Adipocyte (in vitro differentiated cells): Measurements from ENCODE around the gene NAMPT.
A peak's percentile ranks its signal among the peaks of the same experiment; 100 is the strongest.
"Not testable (repeated sequence)": the region's sequence is repeated elsewhere in the genome, so short reads cannot be mapped to it uniquely, and the experiment has no call there.

Experiments
- DNase-seq: peaks from one replicate; pipeline ENCODE4 v3.0.0-alpha.2; 2015; ENCODE audit warnings: low read depth
- H3K27me3 ChIP-seq: replicated peaks from 2 replicates; pipeline ENCODE4 v1.7.0; 2013; ENCODE audit warnings: mild to moderate bottlenecking, low read length, moderate library complexity; ENCODE audit not compliant: control insufficient read depth, insufficient read depth
- H3K36me3 ChIP-seq: 2 replicates; pipeline ENCODE4 v1.7.0; 2013; ENCODE audit warnings: low read length, mild to moderate bottlenecking, moderate library complexity; ENCODE audit not compliant: control insufficient read depth, insufficient read depth, severe bottlenecking
- H3K4me1 ChIP-seq: 2 replicates; pipeline ENCODE4 v1.7.0; 2013; ENCODE audit warnings: mild to moderate bottlenecking, low read length, moderate library complexity; ENCODE audit not compliant: control insufficient read depth, insufficient read depth
- H3K4me3 ChIP-seq: 2 replicates; pipeline ENCODE4 v1.7.0; 2013; ENCODE audit warnings: mild to moderate bottlenecking, low read length, moderate library complexity
- H3K9ac ChIP-seq: 2 replicates; pipeline ENCODE4 v1.7.0; 2013; ENCODE audit warnings: mild to moderate bottlenecking, low read length, moderate library complexity
- H3K9me3 ChIP-seq: 2 replicates; pipeline ENCODE4 v1.7.0; 2013; ENCODE audit warnings: mild to moderate bottlenecking, low read length, moderate library complexity; ENCODE audit not compliant: control insufficient read depth

The NAMPT gene

GRCh38 chr7:106298155-106298554 lies 13.4 kb upstream of the NAMPT start:
- peaks cover 12% of the 10 kb centered on the region for H3K9me3 ChIP-seq
- not testable (repeated sequence) for H3K9ac ChIP-seq, H3K36me3 ChIP-seq, DNase-seq, H3K4me1 ChIP-seq, H3K4me3 ChIP-seq, H3K27me3 ChIP-seq

- no peaks in the 10 kb centered on the region for H3K9me3 ChIP-seq
- H3K27me3 ChIP-seq: no peaks in the 10 kb centered on the region
These were observed 9.6 kb upstream of the NAMPT start for GRCh38 chr7:106294334-106294733.

GRCh38 chr7:106291247-106291646 lies 6.5 kb upstream of the NAMPT start:
- no peaks in the 10 kb centered on the region for H3K4me1 ChIP-seq
- H3K27me3 ChIP-seq: no peaks in the 10 kb centered on the region

More at GRCh38 chr7:106294334-106294733, 9.6 kb upstream of the NAMPT start:
- Histone ChIP-seq H3K4me3 (no peak overlapping the region), H3K9ac (no peak overlapping the region), H3K4me1 (no peaks in the 10 kb centered on the region), H3K36me3 (no peaks in the 10 kb centered on the region)
- no peak for DNase-seq

GRCh38 chr7:106290319-106290718 lies 5.5 kb upstream of the NAMPT start:
- H3K9ac ChIP-seq: no peak overlapping the region
- H3K4me3 ChIP-seq: no peak overlapping the region
- no peak for DNase-seq
- no peaks in the 10 kb centered on the region for H3K9me3 ChIP-seq
- H3K36me3 ChIP-seq: no peaks in the 10 kb centered on the region
- no peaks in the 10 kb centered on the region for H3K27me3 ChIP-seq
- H3K4me1 ChIP-seq: peaks cover 8% of the 10 kb centered on the region

More at GRCh38 chr7:106291247-106291646, 6.5 kb upstream of the NAMPT start:
- no peaks in the 10 kb centered on the region for H3K9me3 ChIP-seq
- DNase-seq: no peak
- no peaks in the 10 kb centered on the region for H3K36me3 ChIP-seq
- no peak overlapping the region for H3K9ac ChIP-seq
- no peak overlapping the region for H3K4me3 ChIP-seq

- DNase-seq: peak; percentile 33
- H3K9ac ChIP-seq: no peak overlapping the region
- no peaks in the 10 kb centered on the region for H3K36me3 ChIP-seq
- H3K9me3 ChIP-seq: no peaks in the 10 kb centered on the region
- H3K4me1 ChIP-seq: peaks cover 8% of the 10 kb centered on the region
- no peak overlapping the region for H3K4me3 ChIP-seq
- H3K27me3 ChIP-seq: no peaks in the 10 kb centered on the region
These were observed 5.1 kb upstream of the NAMPT start for GRCh38 chr7:106289848-106290247.

GRCh38 chr7:106288263-106288662 lies 3.5 kb upstream of the NAMPT start:
- Histone ChIP-seq H3K9ac (no peak overlapping the region), H3K36me3 (no peaks in the 10 kb centered on the region), H3K9me3 (no peaks in the 10 kb centered on the region), H3K4me3 (no peak overlapping the region), H3K27me3 (no peaks in the 10 kb centered on the region), H3K4me1 (peaks cover 8% of the 10 kb centered on the region)
- DNase-seq: no peak

- Histone ChIP-seq H3K4me1 (peaks cover 8% of the 10 kb centered on the region), H3K9ac (no peak overlapping the region), H3K9me3 (no peaks in the 10 kb centered on the region), H3K36me3 (no peaks in the 10 kb centered on the region), H3K27me3 (no peaks in the 10 kb centered on the region), H3K4me3 (no peak overlapping the region)
- no peak for DNase-seq
These were observed 3.0 kb upstream of the NAMPT start for GRCh38 chr7:106287786-106288185.

GRCh38 chr7:106285855-106286492 lies 1.2 kb upstream of the NAMPT start:
- peak; percentile 45 for DNase-seq
- no peaks in the 10 kb centered on the region for H3K27me3 ChIP-seq

GRCh38 chr7:106285051-106285854 lies 470 bp upstream of the NAMPT start:
- DNase-seq: peak; percentile 97
- Histone ChIP-seq H3K36me3 (no peaks in the 10 kb centered on the region), H3K9ac (peak overlapping the region; percentile 95)

More at GRCh38 chr7:106285855-106286492, 1.2 kb upstream of the NAMPT start:
- Histone ChIP-seq H3K9ac (peak overlapping the region; percentile 95), H3K4me3 (peak overlapping the region; percentile 90), H3K36me3 (no peaks in the 10 kb centered on the region), H3K9me3 (no peaks in the 10 kb centered on the region), H3K4me1 (peaks cover 16% of the 10 kb centered on the region)

GRCh38 chr7:106283831-106284713 lies 711 bp downstream of the NAMPT start:
- peaks cover 16% of the 10 kb centered on the region for H3K4me1 ChIP-seq
- peak overlapping the region; percentile 91 for H3K4me3 ChIP-seq
- peaks cover 9% of the 10 kb centered on the region for H3K36me3 ChIP-seq
- H3K27me3 ChIP-seq: no peaks in the 10 kb centered on the region
- peak overlapping the region; percentile 90 for H3K9ac ChIP-seq
- no peaks in the 10 kb centered on the region for H3K9me3 ChIP-seq
- DNase-seq: peak; percentile 69

More at GRCh38 chr7:106285051-106285854, 470 bp upstream of the NAMPT start:
- Histone ChIP-seq H3K9me3 (no peaks in the 10 kb centered on the region), H3K4me3 (peak overlapping the region; percentile 90), H3K4me1 (peaks cover 16% of the 10 kb centered on the region), H3K27me3 (no peaks in the 10 kb centered on the region)

- Histone ChIP-seq H3K9ac (peak overlapping the region; percentile 90), H3K36me3 (peaks cover 13% of the 10 kb centered on the region), H3K4me3 (peak overlapping the region; percentile 91), H3K9me3 (no peaks in the 10 kb centered on the region), H3K27me3 (no peaks in the 10 kb centered on the region), H3K4me1 (peaks cover 18% of the 10 kb centered on the region)
- peak; percentile 48 for DNase-seq
These were observed 1.3 kb downstream of the NAMPT start for GRCh38 chr7:106283501-106283830.
